AG04450 (cell line): ENCODE measurements around the gene ACTG1. TPM values are rescaled to one million over a fixed set of nuclear protein-coding genes. Genes with fewer than 3 reads are reported as not detected.

Source experiments
- CTCF ChIA-PET: fragments of 300-600, 350-600 bp; formaldehyde crosslinking; extraction: SDS; loops from one replicate; lab custom pipeline; 2022; ENCODE audit warnings: antibody characterized with exemption, inconsistent platforms; lab: Charles Lee
- POLR2A ChIA-PET: fragments of 350-600 bp; formaldehyde crosslinking; extraction: SDS; loops from one replicate; lab custom pipeline; 2021; ENCODE audit warnings: antibody characterized with exemption, inconsistent platforms; lab: Yijun Ruan, JAX
- DNase-seq: peaks from one replicate; pipeline ENCODE4 v3.0.0-alpha.2; 2011; ENCODE audit warnings: low read depth, low spot score
- H3K27ac ChIP-seq: one replicate; pipeline ENCODE4 v1.5.1; 2012; ENCODE audit warnings: low read depth, low read length, control low read depth
- H3K27me3 ChIP-seq: one replicate; pipeline ENCODE4 v1.6.0; 2012; ENCODE audit warnings: low read length; ENCODE audit not compliant: control insufficient read depth, insufficient read depth
- H3K4me3 ChIP-seq: 2 replicates; pipeline ENCODE4 v1.5.1; 2011; ENCODE audit warnings: mild to moderate bottlenecking, low read depth, low read length, control low read depth
- H3K9me3 ChIP-seq: 2 replicates; pipeline ENCODE4 v1.5.1; 2012; ENCODE audit warnings: low read length; ENCODE audit not compliant: control insufficient read depth, insufficient read depth
- CTCF ChIP-seq: IDR thresholded peaks from 2 replicates; pipeline ENCODE4 v1.5.1; 2011; ENCODE audit warnings: low read depth, low read length, control low read depth, inconsistent platforms
- polyA plus RNA-seq: library from polyadenylated mRNA; depleted of rRNA; stranded (reverse); fragments of >200 nt; gene quantifications from 2 replicates; pipeline ENCODE4 v1.2.3, GENCODE V29; 2011

ACTG1 gene
- polyA plus RNA-seq, 1 experiment: 2,721 TPM

DNA sequence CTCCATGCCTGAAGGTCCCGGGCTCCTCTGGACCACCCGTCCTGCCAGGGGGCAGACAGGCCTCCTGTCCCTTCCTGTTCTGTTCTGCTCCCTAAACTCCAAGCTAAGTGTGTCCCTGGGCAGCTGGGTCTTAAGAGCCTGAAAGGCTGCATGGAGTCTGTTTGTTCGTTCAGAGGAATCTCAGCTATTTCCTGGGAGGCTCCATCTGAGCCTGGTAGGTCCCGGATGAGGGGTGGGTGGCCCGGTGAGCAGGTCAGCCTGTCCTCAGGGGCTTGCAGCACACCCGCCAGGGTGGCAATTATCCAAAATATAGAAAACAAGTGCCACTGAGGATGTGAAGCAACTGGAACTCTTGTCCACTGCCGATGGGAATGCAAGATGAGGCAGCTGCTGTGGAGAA, 12.6 kb downstream of the ACTG1 start:
- H3K4me3 ChIP-seq: no peak overlapping the region
- CTCF ChIA-PET: no interaction called here
- H3K27me3 ChIP-seq: peaks cover 6% of the 10 kb centered on the region
- POLR2A ChIA-PET: interaction anchor here (0.5 to 1.1 kb wide), 7 partner anchors 10 to 171 kb away, joined by 3 to 7 read pairs (median 3); partner anchors contain the start of gene ACTG1
- no peaks in the 10 kb centered on the region; the same call in 1 of the 2 replicates for H3K9me3 ChIP-seq
- TF ChIP-seq CTCF: no peak
- peak overlapping the region; percentile 11 for H3K27ac ChIP-seq
- no peak for DNase-seq

- Histone ChIP-seq H3K27ac (no peak overlapping the region), H3K27me3 (peaks cover 8% of the 10 kb centered on the region), H3K9me3 (no peaks in the 10 kb centered on the region; the same call in 1 of the 2 replicates), H3K4me3 (no peak overlapping the region)
- POLR2A ChIA-PET: interaction anchor here (0.5 to 1.1 kb wide), 6 partner anchors 10 to 170 kb away, joined by 3 to 5 read pairs (median 3); partner anchors contain the start of gene ACTG1
- no peak for DNase-seq
- TF ChIP-seq CTCF: no peak
- CTCF ChIA-PET: interaction anchor here (1.0 kb wide), 1 partner anchor 15 kb away, joined by 4 read pairs; no protein-coding TSS in a partner anchor
These were observed 13.0 kb downstream of the ACTG1 start for GRCh38 chr17:81499601-81499970.

DNA sequence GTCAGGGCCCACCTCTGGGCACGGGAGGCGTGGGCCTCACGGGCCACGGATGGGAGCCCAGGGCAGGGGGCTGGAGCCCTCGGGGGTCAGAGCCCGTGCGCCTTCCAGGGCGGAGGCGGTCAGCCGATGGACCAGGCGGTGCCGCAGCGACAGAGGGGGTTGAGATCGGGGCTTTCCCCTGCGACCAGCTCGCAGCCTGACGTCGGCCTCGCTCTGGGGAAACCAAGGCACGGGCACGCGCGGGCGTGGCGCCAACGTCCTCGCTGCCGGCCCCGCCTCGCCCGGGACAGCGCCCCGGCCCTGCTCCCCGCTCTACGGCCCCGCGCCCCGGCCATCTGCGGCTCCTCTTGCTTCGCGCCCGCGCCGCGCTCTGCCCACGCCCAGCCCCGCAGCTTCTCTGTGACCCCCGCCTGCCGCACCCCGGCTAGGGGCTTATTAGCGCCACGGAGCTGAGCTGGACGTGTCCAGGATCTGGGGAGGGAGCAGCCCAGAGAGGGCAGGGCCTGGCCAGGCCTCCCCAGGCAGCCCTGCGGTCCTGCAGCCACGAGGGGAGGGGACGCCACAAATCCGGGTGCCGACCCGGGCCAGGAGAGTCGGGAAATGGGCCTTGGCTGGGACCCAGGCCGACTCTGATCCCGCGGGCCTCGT, 13.5 kb downstream of the ACTG1 start:
- no peak for TF ChIP-seq CTCF
- CTCF ChIA-PET: interaction anchor here (0.7 to 1.0 kb wide), 2 partner anchors 15 to 16 kb away, joined by 4 to 9 read pairs; no protein-coding TSS in a partner anchor
- POLR2A ChIA-PET: interaction anchor here (0.6 to 1.1 kb wide), 3 partner anchors 8 to 12 kb away, joined by 3 to 5 read pairs (median 3); no protein-coding TSS in a partner anchor
- H3K4me3 ChIP-seq: no peak overlapping the region
- H3K27ac ChIP-seq: no peak overlapping the region
- H3K9me3 ChIP-seq: no peaks in the 10 kb centered on the region; the same call in 1 of the 2 replicates
- peaks cover 8% of the 10 kb centered on the region for H3K27me3 ChIP-seq
- no peak for DNase-seq

GRCh38 chr17:81494626-81495377, 17.8 kb downstream of the ACTG1 start:
- TF ChIP-seq CTCF: no peak
- H3K27ac ChIP-seq: no peak overlapping the region
- ChIA-PET POLR2A (interaction anchor here (1.1 kb wide), 1 partner anchor 14 kb away, joined by 5 read pairs; no protein-coding TSS in a partner anchor), CTCF (no interaction called here)
- H3K4me3 ChIP-seq: no peak overlapping the region
- DNase-seq: no peak
- H3K27me3 ChIP-seq: peaks cover 16% of the 10 kb centered on the region
- H3K9me3 ChIP-seq: no peaks in the 10 kb centered on the region; the same call in 1 of the 2 replicates
